ENCODE results near the gene MUC12.
"Not testable (repeated sequence)": the region's sequence is repeated elsewhere in the genome, so short reads cannot be mapped to it uniquely, and the experiment has no call there.

Gene MUC12

GRCh38 chr7:100963386-100963785, 6.0 kb upstream of the MUC12 start:
- DNase-seq = no peak

GRCh38 chr7:100963874-100964273, 5.5 kb upstream of the MUC12 start:
- no peak for DNase-seq

- DNase-seq = no peak
Measured at GRCh38 chr7:100964630-100965029, 4.7 kb upstream of the MUC12 start.

GRCh38 chr7:100965045-100965722, 4.2 kb upstream of the MUC12 start:
- DNase-seq = no peak

GRCh38 chr7:100965723-100966541, 3.4 kb upstream of the MUC12 start:
- DNase-seq = no peak

GRCh38 chr7:100966542-100967291, 2.6 kb upstream of the MUC12 start:
- DNase-seq = no peak

- DNase-seq = no peak
Measured at GRCh38 chr7:100967292-100967863, 2.0 kb upstream of the MUC12 start.

- DNase-seq = no peak
Measured at GRCh38 chr7:100968031-100968430, 1.3 kb upstream of the MUC12 start.

- DNase-seq = no peak
Measured at GRCh38 chr7:100968650-100969049, 715 bp upstream of the MUC12 start.

- no peak for DNase-seq
Measured at GRCh38 chr7:100971111-100972001, 2.0 kb downstream of the MUC12 start.

- DNase-seq = no peak
Measured at GRCh38 chr7:100972002-100972347, 2.6 kb downstream of the MUC12 start.

- no peak for DNase-seq
Measured at GRCh38 chr7:100974021-100974420, 4.7 kb downstream of the MUC12 start.

- no peak for DNase-seq
Measured at GRCh38 chr7:100975371-100975821, 6.0 kb downstream of the MUC12 start.

GRCh38 chr7:100978300-100978699, 8.9 kb downstream of the MUC12 start:
- DNase-seq = no peak

GRCh38 chr7:100983451-100984187, 14.3 kb downstream of the MUC12 start:
- DNase-seq = no peak

GRCh38 chr7:100984241-100984918, 15.0 kb downstream of the MUC12 start:
- not testable (repeated sequence) for DNase-seq

- not testable (repeated sequence) for DNase-seq
Measured at GRCh38 chr7:100985033-100985797, 15.8 kb downstream of the MUC12 start.

- DNase-seq = no peak
Measured at GRCh38 chr7:100991631-100992030, 22.3 kb downstream of the MUC12 start.

- not testable (repeated sequence) for DNase-seq
Measured at GRCh38 chr7:100992280-100992679, 22.9 kb downstream of the MUC12 start.

- DNase-seq = not testable (repeated sequence)
Measured at GRCh38 chr7:100994671-100995070, 25.3 kb downstream of the MUC12 start.

All from NCI-H446 treated with DMSO at 0.1 percent for 48 hours (cell line).